PC-3 (cell line): ENCODE data around the gene MALRD1.

ENCODE experiments used
- EZH2 ChIP-seq: fragments of 300-600 bp; sonication (generic); IDR thresholded peaks from one replicate; pipeline ENCODE4 v1.6.1; 2017; ENCODE audit warnings: antibody characterized with exemption, mild to moderate bottlenecking, low read length; ENCODE audit not compliant: unreplicated experiment
- TF ChIP-seq, protein P1 (sequence below): fragments of 300-600 bp; sonication (generic); conservative IDR thresholded peaks from 2 replicates; pipeline ENCODE4 v1.5.1; 2017; ENCODE audit warnings: antibody characterized with exemption, low read depth, mild to moderate bottlenecking, low read length

DNA sequence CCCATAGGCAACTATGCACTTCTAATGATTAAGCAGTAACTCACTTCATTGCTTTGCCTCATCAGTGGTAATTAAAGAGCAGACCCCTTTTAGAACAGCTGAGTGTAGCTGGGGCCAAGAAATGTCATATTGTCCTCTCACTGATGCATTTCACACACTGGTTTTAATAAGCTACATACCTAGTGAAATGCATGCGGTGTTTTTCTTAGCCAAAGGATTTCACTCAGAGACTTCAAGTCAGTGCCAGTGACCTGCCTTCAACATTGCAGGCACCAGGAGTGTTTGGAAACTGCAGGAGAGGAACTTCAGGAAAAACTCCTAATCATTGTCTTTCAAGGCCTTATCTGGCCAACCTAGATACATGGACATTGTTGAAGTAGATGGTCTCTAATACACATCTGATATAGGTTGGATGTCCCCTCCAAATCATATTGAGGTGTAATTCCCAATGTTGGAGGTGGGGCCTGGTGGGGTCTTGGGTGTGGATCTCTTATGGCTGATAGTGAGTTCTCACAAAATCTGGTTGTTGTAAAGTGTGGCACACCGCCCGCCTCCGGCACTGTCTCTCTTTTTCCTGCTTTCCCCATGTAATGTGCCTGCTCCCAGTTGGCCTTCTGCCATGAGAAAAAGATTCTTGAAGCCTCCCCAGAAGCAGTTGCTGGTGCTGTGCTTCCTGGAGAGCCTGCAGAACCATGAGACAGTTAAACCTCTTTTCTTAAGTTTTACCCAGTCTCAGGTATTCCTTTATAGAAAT, 515.0 kb downstream of the MALRD1 start:
- TF ChIP-seq, protein P1, sequence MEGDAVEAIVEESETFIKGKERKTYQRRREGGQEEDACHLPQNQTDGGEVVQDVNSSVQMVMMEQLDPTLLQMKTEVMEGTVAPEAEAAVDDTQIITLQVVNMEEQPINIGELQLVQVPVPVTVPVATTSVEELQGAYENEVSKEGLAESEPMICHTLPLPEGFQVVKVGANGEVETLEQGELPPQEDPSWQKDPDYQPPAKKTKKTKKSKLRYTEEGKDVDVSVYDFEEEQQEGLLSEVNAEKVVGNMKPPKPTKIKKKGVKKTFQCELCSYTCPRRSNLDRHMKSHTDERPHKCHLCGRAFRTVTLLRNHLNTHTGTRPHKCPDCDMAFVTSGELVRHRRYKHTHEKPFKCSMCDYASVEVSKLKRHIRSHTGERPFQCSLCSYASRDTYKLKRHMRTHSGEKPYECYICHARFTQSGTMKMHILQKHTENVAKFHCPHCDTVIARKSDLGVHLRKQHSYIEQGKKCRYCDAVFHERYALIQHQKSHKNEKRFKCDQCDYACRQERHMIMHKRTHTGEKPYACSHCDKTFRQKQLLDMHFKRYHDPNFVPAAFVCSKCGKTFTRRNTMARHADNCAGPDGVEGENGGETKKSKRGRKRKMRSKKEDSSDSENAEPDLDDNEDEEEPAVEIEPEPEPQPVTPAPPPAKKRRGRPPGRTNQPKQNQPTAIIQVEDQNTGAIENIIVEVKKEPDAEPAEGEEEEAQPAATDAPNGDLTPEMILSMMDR, result no peak
- no peak for TF ChIP-seq EZH2
